SH-SY5Y (cell line): ENCODE data around the gene CLEC7A.

Experiments
- GATA2 ChIP-seq: IDR thresholded peaks from 2 replicates; pipeline ENCODE4 v1.6.1; 2011; ENCODE audit warnings: mild to moderate bottlenecking, low read depth, low read length
- GATA3 ChIP-seq: IDR thresholded peaks from 2 replicates; pipeline ENCODE4 v1.6.1; 2011; ENCODE audit warnings: low read depth, mild to moderate bottlenecking, low read length, moderate library complexity

CLEC7A gene

GRCh38 chr12:10158406-10158805 is 28.4 kb upstream of the CLEC7A start:
- TF ChIP-seq GATA3 (no peak), GATA2 (no peak)

- TF ChIP-seq GATA3 (no peak), GATA2 (no peak)
Measured at GRCh38 chr12:10155966-10156365, 26.0 kb upstream of the CLEC7A start.

GRCh38 chr12:10154145-10154496 is 24.1 kb upstream of the CLEC7A start:
- TF ChIP-seq GATA2 (no peak), GATA3 (no peak)

GRCh38 chr12:10153271-10154144 is 23.5 kb upstream of the CLEC7A start:
- TF ChIP-seq GATA3 (no peak), GATA2 (no peak)

- TF ChIP-seq GATA2 = no peak
- TF ChIP-seq GATA3 = no peak
Measured at GRCh38 chr12:10151621-10152020, 21.6 kb upstream of the CLEC7A start.

GRCh38 chr12:10147714-10148403 is 17.9 kb upstream of the CLEC7A start:
- TF ChIP-seq GATA2 = no peak
- TF ChIP-seq GATA3 = no peak

GRCh38 chr12:10142976-10143589 is 13.1 kb upstream of the CLEC7A start:
- TF ChIP-seq GATA3 (no peak), GATA2 (no peak)

- TF ChIP-seq GATA2 (no peak), GATA3 (no peak)
Measured at GRCh38 chr12:10140001-10140400, 10.0 kb upstream of the CLEC7A start.

GRCh38 chr12:10136637-10137205 is 6.7 kb upstream of the CLEC7A start:
- TF ChIP-seq GATA3 (no peak), GATA2 (no peak)

- TF ChIP-seq GATA3 (no peak), GATA2 (no peak)
Measured at GRCh38 chr12:10135126-10135525, 5.1 kb upstream of the CLEC7A start.

- TF ChIP-seq GATA2 = no peak
- TF ChIP-seq GATA3 = no peak
Measured at GRCh38 chr12:10132850-10133370, 2.9 kb upstream of the CLEC7A start.

GRCh38 chr12:10131111-10131690 is 1.2 kb upstream of the CLEC7A start:
- no peak for TF ChIP-seq GATA3
- no peak for TF ChIP-seq GATA2

- TF ChIP-seq GATA3 (no peak), GATA2 (no peak)
Measured at GRCh38 chr12:10128687-10129086, 1.3 kb downstream of the CLEC7A start.

- TF ChIP-seq GATA2 (no peak), GATA3 (no peak)
Measured at GRCh38 chr12:10126413-10126812, 3.6 kb downstream of the CLEC7A start.

- no peak for TF ChIP-seq GATA2
- no peak for TF ChIP-seq GATA3
Measured at GRCh38 chr12:10122689-10123088, 7.3 kb downstream of the CLEC7A start.
